K562 (cell line): ENCODE results near the gene PDE11A. TPM values are rescaled to one million over a fixed set of nuclear protein-coding genes. Genes with fewer than 3 reads are reported as not detected.

Source experiments
- C11orf30 ChIP-seq: fragments of 450-650 bp; IDR thresholded peaks from 2 replicates; pipeline ENCODE4 v1.6.1; 2016; ENCODE audit warnings: low read depth, mild to moderate bottlenecking
- REST ChIP-seq, 2 experiments: fragments of 450-650 bp; formaldehyde crosslinking in 1 of 2; IDR thresholded peaks; 2 replicates each; pipeline versions ENCODE4 v1.4.0 to v1.6.1; 2014 to 2020; ENCODE audit warnings: mild to moderate bottlenecking in 2 of 2, borderline replicate concordance in 1 of 2, low read depth in 1 of 2
- SIX5 ChIP-seq, 2 experiments: IDR thresholded peaks; 2 replicates each; pipeline ENCODE4 v1.6.1; 2011; ENCODE audit warnings: low read length in 2 of 2, borderline replicate concordance in 1 of 2, low read depth in 1 of 2, mild to moderate bottlenecking in 1 of 2, moderate library complexity in 1 of 2; ENCODE audit not compliant: insufficient read depth in 1 of 2
- XRCC3 ChIP-seq: fragments of 450-650 bp; IDR thresholded peaks from 2 replicates; pipeline ENCODE4 v1.6.1; 2017; ENCODE audit warnings: mild to moderate bottlenecking, moderate library complexity
- ZNF384 ChIP-seq: IDR thresholded peaks from 2 replicates; pipeline ENCODE4 v1.6.1; 2012; ENCODE audit warnings: low read depth, low read length, improper control_type of control experiment
- polyA plus RNA-seq, 8 experiments: library from polyadenylated mRNA; depleted of rRNA in 4 of 8; stranded (reverse) in 5 of 8; unstranded in 3 of 8; fragments of >200 nt; fragmentation: Nextera tagmentation in 2 of 8; fragmentation: Illumina TruSeq in 1 of 8; extraction: Ambion mirVana in 2 of 8; extraction: Trizol in 1 of 8; gene quantifications; 2 replicates each; pipeline versions ENCODE4 v1.2.1 to v1.2.3, GENCODE V29; 2011 to 2014; ENCODE audit warnings: inconsistent platforms in 1 of 8, missing spikeins in 1 of 8
- total RNA-seq, 7 experiments: library from RNA; depleted of rRNA in 6 of 7; stranded (reverse); fragments of >200 nt in 6 of 7; fragmentation: Illumina TruSeq in 2 of 7; extraction: Trizol in 2 of 7; gene quantifications; 2 replicates each; pipeline versions ENCODE4 v1.2.1 to v1.2.3, GENCODE V29; 2011 to 2021; ENCODE audit warnings: low replicate concordance in 1 of 7
- TF ChIP-seq, protein P1 (sequence below): fragments of 200-600 bp; sonication (generic); IDR thresholded peaks from one replicate; pipeline ENCODE4 v1.6.1; 2012; ENCODE audit warnings: mild to moderate bottlenecking, low read depth, low read length, inconsistent platforms

Gene PDE11A
- total and polyA plus RNA-seq, 9 of the 15 experiments (the other 6 are each of a cell fraction or from before 2014, with no cell fraction given): 3.2 to 22.1 (median 5.7) TPM

- TF ChIP-seq REST (IDR thresholded peaks at IDR 0.05; ENCODE audit: borderline replicate concordance): peak; percentile 56
- TF ChIP-seq REST (CRISPR knock-in tag; IDR thresholded peaks at IDR 0.05; ENCODE audit: low read depth): peak; percentile 50; the same call in 1 of the 2 replicates
- TF ChIP-seq ZNF384: no peak
- TF ChIP-seq C11orf30: no peak
- TF ChIP-seq, protein P1, sequence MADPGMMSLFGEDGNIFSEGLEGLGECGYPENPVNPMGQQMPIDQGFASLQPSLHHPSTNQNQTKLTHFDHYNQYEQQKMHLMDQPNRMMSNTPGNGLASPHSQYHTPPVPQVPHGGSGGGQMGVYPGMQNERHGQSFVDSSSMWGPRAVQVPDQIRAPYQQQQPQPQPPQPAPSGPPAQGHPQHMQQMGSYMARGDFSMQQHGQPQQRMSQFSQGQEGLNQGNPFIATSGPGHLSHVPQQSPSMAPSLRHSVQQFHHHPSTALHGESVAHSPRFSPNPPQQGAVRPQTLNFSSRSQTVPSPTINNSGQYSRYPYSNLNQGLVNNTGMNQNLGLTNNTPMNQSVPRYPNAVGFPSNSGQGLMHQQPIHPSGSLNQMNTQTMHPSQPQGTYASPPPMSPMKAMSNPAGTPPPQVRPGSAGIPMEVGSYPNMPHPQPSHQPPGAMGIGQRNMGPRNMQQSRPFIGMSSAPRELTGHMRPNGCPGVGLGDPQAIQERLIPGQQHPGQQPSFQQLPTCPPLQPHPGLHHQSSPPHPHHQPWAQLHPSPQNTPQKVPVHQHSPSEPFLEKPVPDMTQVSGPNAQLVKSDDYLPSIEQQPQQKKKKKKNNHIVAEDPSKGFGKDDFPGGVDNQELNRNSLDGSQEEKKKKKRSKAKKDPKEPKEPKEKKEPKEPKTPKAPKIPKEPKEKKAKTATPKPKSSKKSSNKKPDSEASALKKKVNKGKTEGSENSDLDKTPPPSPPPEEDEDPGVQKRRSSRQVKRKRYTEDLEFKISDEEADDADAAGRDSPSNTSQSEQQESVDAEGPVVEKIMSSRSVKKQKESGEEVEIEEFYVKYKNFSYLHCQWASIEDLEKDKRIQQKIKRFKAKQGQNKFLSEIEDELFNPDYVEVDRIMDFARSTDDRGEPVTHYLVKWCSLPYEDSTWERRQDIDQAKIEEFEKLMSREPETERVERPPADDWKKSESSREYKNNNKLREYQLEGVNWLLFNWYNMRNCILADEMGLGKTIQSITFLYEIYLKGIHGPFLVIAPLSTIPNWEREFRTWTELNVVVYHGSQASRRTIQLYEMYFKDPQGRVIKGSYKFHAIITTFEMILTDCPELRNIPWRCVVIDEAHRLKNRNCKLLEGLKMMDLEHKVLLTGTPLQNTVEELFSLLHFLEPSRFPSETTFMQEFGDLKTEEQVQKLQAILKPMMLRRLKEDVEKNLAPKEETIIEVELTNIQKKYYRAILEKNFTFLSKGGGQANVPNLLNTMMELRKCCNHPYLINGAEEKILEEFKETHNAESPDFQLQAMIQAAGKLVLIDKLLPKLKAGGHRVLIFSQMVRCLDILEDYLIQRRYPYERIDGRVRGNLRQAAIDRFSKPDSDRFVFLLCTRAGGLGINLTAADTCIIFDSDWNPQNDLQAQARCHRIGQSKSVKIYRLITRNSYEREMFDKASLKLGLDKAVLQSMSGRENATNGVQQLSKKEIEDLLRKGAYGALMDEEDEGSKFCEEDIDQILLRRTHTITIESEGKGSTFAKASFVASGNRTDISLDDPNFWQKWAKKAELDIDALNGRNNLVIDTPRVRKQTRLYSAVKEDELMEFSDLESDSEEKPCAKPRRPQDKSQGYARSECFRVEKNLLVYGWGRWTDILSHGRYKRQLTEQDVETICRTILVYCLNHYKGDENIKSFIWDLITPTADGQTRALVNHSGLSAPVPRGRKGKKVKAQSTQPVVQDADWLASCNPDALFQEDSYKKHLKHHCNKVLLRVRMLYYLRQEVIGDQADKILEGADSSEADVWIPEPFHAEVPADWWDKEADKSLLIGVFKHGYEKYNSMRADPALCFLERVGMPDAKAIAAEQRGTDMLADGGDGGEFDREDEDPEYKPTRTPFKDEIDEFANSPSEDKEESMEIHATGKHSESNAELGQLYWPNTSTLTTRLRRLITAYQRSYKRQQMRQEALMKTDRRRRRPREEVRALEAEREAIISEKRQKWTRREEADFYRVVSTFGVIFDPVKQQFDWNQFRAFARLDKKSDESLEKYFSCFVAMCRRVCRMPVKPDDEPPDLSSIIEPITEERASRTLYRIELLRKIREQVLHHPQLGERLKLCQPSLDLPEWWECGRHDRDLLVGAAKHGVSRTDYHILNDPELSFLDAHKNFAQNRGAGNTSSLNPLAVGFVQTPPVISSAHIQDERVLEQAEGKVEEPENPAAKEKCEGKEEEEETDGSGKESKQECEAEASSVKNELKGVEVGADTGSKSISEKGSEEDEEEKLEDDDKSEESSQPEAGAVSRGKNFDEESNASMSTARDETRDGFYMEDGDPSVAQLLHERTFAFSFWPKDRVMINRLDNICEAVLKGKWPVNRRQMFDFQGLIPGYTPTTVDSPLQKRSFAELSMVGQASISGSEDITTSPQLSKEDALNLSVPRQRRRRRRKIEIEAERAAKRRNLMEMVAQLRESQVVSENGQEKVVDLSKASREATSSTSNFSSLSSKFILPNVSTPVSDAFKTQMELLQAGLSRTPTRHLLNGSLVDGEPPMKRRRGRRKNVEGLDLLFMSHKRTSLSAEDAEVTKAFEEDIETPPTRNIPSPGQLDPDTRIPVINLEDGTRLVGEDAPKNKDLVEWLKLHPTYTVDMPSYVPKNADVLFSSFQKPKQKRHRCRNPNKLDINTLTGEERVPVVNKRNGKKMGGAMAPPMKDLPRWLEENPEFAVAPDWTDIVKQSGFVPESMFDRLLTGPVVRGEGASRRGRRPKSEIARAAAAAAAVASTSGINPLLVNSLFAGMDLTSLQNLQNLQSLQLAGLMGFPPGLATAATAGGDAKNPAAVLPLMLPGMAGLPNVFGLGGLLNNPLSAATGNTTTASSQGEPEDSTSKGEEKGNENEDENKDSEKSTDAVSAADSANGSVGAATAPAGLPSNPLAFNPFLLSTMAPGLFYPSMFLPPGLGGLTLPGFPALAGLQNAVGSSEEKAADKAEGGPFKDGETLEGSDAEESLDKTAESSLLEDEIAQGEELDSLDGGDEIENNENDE: no peak
- no peak for TF ChIP-seq XRCC3
- no peak for TF ChIP-seq SIX5 (IDR thresholded peaks at IDR 0.05; ENCODE audit: borderline replicate concordance in 1 of 2, insufficient read depth in 1 of 2, low read depth in 1 of 2, low read length in 2 of 2)
These were observed at the start of gene PDE11A (continued) for GRCh38 chr2:178072383-178073301.
